Astrocyte of the hippocampus (primary cell): ENCODE data around the gene SHLD1.
"Not testable (repeated sequence)": the region's sequence is repeated elsewhere in the genome, so short reads cannot be mapped to it uniquely, and the experiment has no call there.

Experiments
- DNase-seq: peaks from one replicate; pipeline ENCODE4 v3.0.0; 2011; ENCODE audit warnings: low read depth, low spot score

SHLD1 gene

DNA sequence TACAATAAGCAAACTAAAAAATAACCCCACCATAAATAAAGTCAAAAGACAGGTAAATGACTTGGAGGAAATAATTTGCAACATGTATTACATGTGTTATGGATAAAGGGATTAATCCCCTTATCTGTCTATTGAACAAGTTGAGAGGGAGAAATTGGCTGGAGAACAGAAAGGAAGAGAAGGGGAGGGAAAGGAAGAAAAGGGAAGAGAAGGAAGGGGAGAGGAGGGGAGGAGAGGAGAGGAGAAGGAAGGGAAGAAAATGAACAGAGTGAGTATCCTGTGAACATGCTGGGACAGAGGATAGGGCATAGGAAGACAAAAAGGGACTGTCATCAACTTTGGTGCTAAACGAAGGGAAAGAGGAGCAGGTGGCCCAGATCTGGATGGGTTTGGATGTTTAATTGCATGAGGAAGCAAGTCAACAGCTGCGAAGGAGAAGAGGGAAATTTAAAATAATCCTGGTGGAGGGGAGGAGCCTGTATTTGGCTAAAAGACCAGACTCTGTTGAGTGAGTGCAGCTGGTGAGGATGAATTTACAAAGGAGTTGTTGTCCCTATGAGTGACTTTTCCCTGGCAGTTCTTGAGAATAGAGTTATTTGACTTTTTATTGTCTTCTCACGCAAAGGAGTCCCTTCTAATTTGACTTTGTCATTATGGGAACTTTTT lies 14.2 kb upstream of the SHLD1 start:
- DNase-seq = no peak

DNA sequence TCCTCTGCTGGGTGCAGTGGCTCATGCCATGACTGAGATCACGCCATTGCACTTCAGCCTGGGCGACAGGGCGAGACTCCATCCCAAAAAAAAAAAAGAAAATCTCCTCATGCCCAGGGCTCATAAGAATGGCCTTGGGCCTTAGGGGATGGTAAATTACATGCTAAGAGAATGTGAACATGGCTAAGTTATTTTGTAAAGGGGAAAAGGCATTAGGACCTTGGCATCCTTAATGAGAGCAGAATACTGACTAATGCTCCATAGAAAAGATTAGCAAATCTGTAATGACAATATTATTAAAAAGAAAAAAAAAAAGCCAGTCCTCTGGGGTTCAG lies 12.6 kb upstream of the SHLD1 start:
- no peak for DNase-seq

DNA sequence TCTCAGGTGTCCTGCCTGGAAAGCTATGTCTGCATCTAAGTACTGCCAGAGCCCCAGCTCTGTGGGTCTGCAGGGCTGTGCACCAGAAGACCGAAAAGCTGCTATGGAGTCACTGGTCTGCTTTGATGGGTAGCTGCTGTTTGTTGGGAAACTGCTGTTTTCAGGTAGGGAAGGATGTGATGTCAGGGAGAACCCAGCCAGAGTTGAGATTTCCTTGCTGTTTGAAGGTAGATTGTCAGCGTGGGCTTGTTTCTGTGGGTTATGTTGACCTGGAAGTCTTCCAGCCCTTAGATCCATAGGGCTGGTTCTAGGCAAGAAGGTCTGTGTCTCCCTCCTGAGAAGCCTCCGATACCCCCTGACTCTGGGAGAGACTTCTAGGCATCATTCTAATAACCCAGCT lies 12.2 kb upstream of the SHLD1 start:
- DNase-seq = no peak

DNA sequence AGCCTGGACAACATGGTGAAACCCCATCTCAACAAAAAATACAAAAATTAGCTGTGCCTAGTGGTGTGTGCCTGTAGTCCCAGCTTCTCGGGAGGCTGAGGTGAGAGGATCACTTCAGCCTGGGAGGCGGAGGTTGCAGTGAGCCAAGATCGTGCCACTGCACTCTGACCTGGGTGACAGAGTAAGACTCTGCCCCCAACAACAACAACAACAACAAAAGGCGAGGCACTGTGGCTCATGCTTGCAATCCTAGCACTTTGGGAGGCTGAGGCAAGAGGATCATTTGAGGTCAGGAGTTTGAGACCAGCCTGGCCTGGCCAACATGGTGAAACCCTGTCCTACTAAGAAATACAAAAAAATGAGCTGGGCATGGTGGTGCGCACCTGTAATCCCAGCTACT lies 9.6 kb upstream of the SHLD1 start:
- not testable (repeated sequence) for DNase-seq

GRCh38 chr20:5741089-5741488 lies 9.1 kb upstream of the SHLD1 start:
- no peak for DNase-seq

DNA sequence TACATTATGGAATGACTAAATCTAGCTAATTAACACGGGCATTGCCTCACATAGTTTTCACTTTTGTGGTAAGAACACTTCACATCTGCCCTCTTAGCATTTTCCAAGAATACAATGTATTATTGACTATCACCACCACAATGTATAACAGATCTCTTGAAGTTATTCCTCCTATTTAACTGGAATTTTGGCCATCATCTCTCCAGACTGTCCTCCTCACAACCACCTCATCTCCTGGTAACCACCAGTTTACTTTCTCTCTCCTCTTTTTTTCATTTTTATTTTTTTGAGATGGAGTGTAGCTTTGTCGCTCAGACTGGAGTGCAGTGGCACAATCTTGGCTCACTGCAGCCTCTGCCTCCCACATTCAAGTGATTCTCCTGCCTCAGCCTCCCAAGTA lies 8.2 kb upstream of the SHLD1 start:
- no peak for DNase-seq

GRCh38 chr20:5745416-5746030 lies 4.7 kb upstream of the SHLD1 start:
- DNase-seq = no peak

- no peak for DNase-seq
Observed at GRCh38 chr20:5746064-5746463, 4.1 kb upstream of the SHLD1 start.

GRCh38 chr20:5748246-5748645 lies 2.0 kb upstream of the SHLD1 start:
- no peak for DNase-seq

DNA sequence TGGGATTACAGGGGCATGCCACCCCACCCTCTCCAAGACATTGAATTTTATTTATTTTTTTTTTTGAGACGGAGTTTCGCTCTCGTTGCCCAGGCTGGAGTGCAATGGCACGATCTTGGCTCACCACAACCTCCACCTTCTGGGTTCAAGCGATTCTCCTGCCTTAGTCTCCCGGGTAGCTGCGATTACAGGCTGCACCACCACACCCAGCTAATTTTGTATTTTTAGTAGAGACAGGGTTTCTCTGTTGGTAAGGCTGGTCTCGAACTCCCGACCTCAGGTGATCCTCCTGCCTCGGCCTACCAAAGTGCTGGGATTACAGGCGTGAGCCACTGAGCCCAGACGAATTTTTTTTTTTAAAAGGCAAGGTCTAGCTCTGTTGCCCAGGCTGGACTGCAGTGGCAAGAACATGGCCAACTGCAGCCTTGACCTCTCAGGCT lies 669 bp upstream of the SHLD1 start:
- not testable (repeated sequence) for DNase-seq

DNA sequence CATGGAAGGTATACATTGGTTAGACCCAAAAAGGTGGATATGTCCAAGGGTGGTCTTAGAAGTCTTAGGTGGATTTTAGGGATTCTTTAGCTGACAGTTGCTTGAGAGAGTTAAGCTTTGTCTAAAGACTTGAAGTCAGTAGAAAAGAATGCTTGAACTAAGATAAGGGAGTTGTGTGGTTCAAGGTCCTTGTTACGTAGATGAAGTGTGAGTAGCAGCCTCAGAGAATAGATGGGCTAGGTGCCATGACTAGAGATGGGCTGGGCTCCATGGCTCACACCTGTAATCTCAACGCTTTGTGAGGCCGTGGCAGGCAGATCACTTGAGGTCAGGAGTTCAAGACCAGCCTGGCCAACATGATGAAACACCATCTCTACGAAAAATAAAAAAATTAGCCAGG lies 1.7 kb downstream of the SHLD1 start:
- DNase-seq = no peak

- DNase-seq = no peak
Observed at GRCh38 chr20:5753814-5754213, 3.6 kb downstream of the SHLD1 start.

DNA sequence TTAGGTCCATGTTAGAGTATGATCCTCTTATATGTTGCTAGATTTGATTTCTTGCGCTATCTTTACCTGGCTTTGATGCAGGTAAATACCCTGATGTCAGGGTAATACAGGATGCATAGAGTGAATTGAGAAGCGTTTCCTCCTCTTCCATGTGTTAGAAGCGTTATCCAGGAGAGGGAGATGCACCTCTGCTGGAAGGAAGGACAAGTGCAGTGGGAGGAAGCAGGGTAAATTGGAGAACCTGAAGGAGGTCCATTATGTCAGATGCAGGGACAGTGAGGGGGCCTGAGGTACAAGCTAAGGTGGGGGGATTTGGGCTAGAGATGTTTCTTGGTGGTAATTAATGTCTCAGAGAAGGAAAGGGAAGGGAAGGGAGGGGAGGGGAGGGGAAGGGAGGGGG lies 7.7 kb downstream of the SHLD1 start:
- DNase-seq = no peak

GRCh38 chr20:5766085-5766764 lies 16.0 kb downstream of the SHLD1 start:
- DNase-seq = no peak

DNA sequence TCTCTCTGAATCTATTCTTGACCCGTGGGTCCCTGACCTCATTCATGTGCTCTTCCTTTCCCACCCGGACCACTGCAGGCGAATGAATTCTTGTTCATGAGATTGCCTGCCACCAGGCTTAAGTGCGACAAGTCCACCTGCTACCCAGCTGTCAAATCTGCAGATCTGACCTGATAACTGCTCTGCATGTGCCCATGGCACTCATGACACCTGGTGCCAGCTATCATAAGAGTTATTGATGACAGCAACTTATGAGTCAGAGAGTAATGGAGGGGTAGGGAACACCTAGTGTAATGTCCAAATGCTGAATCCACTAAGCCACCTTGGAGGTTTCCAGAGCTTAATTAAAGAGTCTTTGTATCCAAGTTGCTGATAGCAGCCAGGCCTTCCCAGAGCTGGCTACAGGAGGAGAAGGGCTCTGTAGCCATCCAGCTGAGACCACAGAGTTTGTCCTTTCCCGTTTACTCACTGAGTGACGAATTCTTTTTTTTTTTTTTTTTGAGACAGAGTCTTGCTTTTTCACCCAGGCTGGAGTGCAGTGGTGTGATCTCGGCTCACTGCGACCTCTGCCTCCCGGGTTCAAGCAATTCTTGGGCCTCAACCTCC lies 17.4 kb downstream of the SHLD1 start:
- no peak for DNase-seq

DNA sequence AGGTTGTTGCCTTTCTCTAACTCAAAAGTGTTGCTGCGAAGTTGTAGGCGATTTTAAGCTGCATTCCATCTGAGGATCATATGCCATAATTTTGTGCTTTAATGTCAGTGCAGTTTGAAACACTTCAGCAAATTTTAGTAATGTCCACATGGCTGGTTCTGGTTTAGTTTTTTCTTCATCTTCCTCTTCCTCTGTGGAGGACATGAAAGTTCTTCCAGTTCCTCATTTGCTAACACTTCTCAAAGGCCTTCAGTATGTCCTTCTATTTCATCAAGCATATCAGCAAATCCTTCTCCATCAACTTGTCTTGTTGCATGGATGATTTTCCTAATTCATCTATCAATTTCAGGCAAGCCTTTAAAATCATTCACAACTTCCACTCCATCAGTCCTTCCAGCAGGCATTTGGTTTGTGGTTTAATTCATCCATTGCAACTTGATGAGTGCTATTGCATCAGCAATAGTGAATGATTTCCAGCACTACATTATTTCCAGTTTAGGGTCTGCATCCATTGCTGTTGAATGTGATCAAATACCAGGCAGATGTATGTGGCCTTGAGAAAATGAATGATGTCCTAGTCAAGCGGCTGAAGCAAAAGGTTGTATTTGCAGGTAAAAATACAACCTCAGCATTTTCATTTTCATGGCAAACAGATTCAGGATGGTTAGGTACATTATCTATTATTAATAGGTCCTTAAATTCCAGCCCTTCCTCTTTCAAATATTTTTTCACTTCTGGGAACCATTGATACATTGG lies 20.2 kb downstream of the SHLD1 start:
- no peak for DNase-seq

- DNase-seq = no peak
Observed at GRCh38 chr20:5770987-5771318, 20.8 kb downstream of the SHLD1 start.

- DNase-seq = no peak
Observed at GRCh38 chr20:5772704-5773103, 22.5 kb downstream of the SHLD1 start.

DNA sequence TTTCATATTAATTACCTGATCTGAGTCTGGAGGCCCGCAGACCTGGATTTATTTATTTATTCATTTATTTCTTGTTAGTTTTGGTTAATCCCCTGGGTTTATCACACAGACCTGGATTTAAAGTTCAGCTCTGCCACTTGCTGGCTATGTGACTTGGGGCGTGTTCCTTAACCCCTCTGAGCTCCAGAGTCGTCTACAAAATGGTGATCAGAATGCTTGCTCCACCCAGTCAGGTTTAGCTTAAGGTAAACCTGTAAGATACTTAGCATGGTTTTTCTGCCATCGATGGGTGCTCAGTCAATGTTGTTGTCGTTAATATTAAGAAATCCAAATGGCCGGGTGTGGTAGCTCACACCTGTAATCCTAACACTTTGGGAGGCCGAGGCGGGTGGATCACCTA lies 23.4 kb downstream of the SHLD1 start:
- DNase-seq = no peak

- DNase-seq = no peak
Observed at GRCh38 chr20:5776077-5776476, 25.9 kb downstream of the SHLD1 start.

DNA sequence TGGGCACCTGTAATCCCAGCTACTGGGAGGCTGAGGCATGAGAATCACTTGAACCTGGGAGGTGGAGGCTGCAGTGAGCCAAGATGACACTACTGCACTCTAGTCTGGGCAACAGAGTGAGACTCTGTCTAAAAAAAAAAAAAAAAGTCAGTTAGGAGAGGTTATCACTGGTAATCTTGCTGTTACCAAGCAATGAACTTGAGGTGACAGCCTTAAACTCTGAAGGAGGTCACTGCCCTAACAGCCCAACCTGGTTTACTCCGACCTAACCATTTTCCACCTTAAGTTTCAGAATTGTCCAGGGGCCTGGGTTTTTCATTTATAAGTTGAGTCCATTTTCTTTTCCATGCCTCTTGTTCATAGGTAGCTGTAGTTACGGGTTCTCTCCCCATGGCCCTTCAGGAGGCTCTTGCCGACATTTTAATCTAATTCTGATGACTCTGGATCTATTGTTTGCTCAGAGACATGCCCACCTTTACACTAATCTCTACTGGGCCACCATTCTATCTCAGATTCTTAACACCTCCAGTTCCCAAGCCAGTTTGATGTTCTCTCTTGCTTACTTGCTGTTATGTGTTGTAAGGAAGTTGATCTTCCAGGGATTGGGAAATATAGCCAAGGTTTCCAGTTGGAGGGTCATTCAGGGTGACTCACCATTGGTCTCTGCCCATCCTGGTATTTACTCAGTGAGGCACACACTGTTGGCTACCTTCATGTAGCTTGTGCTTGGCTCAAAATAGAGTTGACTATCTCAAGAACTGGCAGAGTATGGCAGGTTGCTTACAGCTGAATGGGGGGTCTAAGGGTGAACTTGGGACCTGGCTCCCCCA lies 29.1 kb downstream of the SHLD1 start:
- DNase-seq = no peak
